IMR-90 (cell line): ENCODE results near the gene CCDC141. TPM values are rescaled to one million over a fixed set of nuclear protein-coding genes. Genes with fewer than 3 reads are reported as not detected.

Experiments
- ATAC-seq: fragments of 200-7000 bp; cut with Tn5 transposase; 2 replicates; pipeline ENCODE4 v1.9.1; 2020; ENCODE audit warnings: low read depth, mild to moderate bottlenecking, moderate library complexity
- BruUV-seq: library from RNA; stranded (reverse); fragments of 400-500 nt; replicated peaks from 2 replicates; lab custom pipeline; 2021; lab: Mats Ljungman, UMichigan
- CTCF ChIA-PET: fragments of 300-600 bp; formaldehyde crosslinking; extraction: SDS; loops from one replicate; lab custom pipeline; 2021; ENCODE audit warnings: antibody characterized with exemption; lab: Yijun Ruan, JAX
- POLR2A ChIA-PET: fragments of 300-600 bp; sonication (Branson Sonifier 250); formaldehyde crosslinking; loops from one replicate; lab custom pipeline; 2022; ENCODE audit warnings: antibody characterized with exemption; ENCODE audit not compliant: unreplicated experiment; lab: Charles Lee
- DNase-seq: peaks from one replicate; pipeline ENCODE4 v3.0.0; 2013
- H2AFZ ChIP-seq: replicated peaks from 2 replicates; pipeline ENCODE3; 2013; ENCODE audit warnings: low read length, mild to moderate bottlenecking; ENCODE audit not compliant: poor library complexity
- H2AK5ac ChIP-seq: 2 replicates; pipeline ENCODE4 v1.6.1; 2013; ENCODE audit warnings: low read depth, low read length, inconsistent platforms
- H2AK9ac ChIP-seq: replicated peaks from 2 replicates; pipeline ENCODE3; 2013; ENCODE audit warnings: mild to moderate bottlenecking, low read depth, low read length, moderate library complexity; ENCODE audit not compliant: poor library complexity
- H2BK120ac ChIP-seq: 2 replicates; pipeline ENCODE4 v1.6.1; 2013; ENCODE audit warnings: low read depth, low read length, inconsistent platforms
- H2BK15ac ChIP-seq: 3 replicates; pipeline ENCODE4 v1.6.1; 2013; ENCODE audit warnings: low read depth, low read length, inconsistent platforms
- H2BK20ac ChIP-seq: 2 replicates; pipeline ENCODE4 v1.6.1; 2013; ENCODE audit warnings: low read depth, mild to moderate bottlenecking, inconsistent platforms, low read length, moderate library complexity
- H2BK5ac ChIP-seq: 2 replicates; pipeline ENCODE4 v1.6.1; 2013; ENCODE audit warnings: mild to moderate bottlenecking, low read depth, low read length, inconsistent platforms; ENCODE audit not compliant: poor library complexity, severe bottlenecking
- H3K14ac ChIP-seq: replicated peaks from 2 replicates; pipeline ENCODE4 v1.6.1; 2013; ENCODE audit warnings: low read depth, low read length, inconsistent platforms
- H3K18ac ChIP-seq: 2 replicates; pipeline ENCODE4 v1.6.1; 2013; ENCODE audit warnings: low read depth, low read length, control low read depth
- H3K23ac ChIP-seq: 2 replicates; pipeline ENCODE4 v1.6.1; 2013; ENCODE audit warnings: low read depth, low read length, inconsistent platforms
- H3K27ac ChIP-seq: 2 replicates; pipeline ENCODE4 v1.5.1; 2013; ENCODE audit warnings: mild to moderate bottlenecking, control low read depth, low read length; ENCODE audit not compliant: insufficient read depth
- H3K27me3 ChIP-seq: 2 replicates; pipeline ENCODE4 v1.6.1; 2013; ENCODE audit warnings: low read length; ENCODE audit not compliant: control insufficient read depth, insufficient read depth
- H3K36me3 ChIP-seq: 2 replicates; pipeline ENCODE4 v1.6.1; 2013; ENCODE audit warnings: low read length, mixed read lengths; ENCODE audit not compliant: control insufficient read depth, insufficient read depth
- H3K4ac ChIP-seq: 2 replicates; pipeline ENCODE4 v1.6.1; 2013; ENCODE audit warnings: low read depth, low read length, inconsistent platforms
- H3K4me1 ChIP-seq: 2 replicates; pipeline ENCODE4 v1.6.1; 2013; ENCODE audit warnings: low read length, mixed read lengths; ENCODE audit not compliant: control insufficient read depth, insufficient read depth
- H3K4me2 ChIP-seq: 2 replicates; pipeline ENCODE4 v1.6.1; 2013; ENCODE audit warnings: low read depth, mild to moderate bottlenecking, control low read depth, low read length, moderate library complexity
- H3K4me3 ChIP-seq: 2 replicates; pipeline ENCODE4 v1.5.1; 2013; ENCODE audit warnings: low read depth, mild to moderate bottlenecking, control low read depth, low read length, moderate library complexity; ENCODE audit not compliant: insufficient read depth
- H3K56ac ChIP-seq: 2 replicates; pipeline ENCODE4 v1.6.1; 2013; ENCODE audit warnings: low read length, inconsistent platforms; ENCODE audit not compliant: insufficient read depth; ENCODE audit errors: extremely low read depth
- H3K79me1 ChIP-seq, 2 experiments: 2 replicates each; pipeline ENCODE4 v1.6.1; 2013; ENCODE audit warnings: low read length in 2 of 2, inconsistent platforms in 1 of 2, low read depth in 1 of 2
- H3K9ac ChIP-seq: 2 replicates; pipeline ENCODE4 v1.6.1; 2013; ENCODE audit warnings: low read depth, low read length, control low read depth
- H3K9me1 ChIP-seq: 2 replicates; pipeline ENCODE4 v1.6.1; 2013; ENCODE audit warnings: low read length, inconsistent platforms; ENCODE audit not compliant: insufficient read depth
- H3K9me3 ChIP-seq: 2 replicates; pipeline ENCODE4 v1.6.1; 2013; ENCODE audit warnings: low read length; ENCODE audit not compliant: control insufficient read depth, insufficient read depth
- H4K20me1 ChIP-seq: 2 replicates; pipeline ENCODE4 v1.6.1; 2013; ENCODE audit warnings: low read length, inconsistent platforms; ENCODE audit not compliant: insufficient read depth
- H4K5ac ChIP-seq: 2 replicates; pipeline ENCODE4 v1.6.1; 2013; ENCODE audit warnings: mild to moderate bottlenecking, low read depth, low read length, control low read depth
- H4K8ac ChIP-seq, 2 experiments: 2 replicates each; pipeline ENCODE4 v1.6.1; 2013; ENCODE audit warnings: low read depth in 2 of 2, low read length in 2 of 2, control low read depth in 1 of 2, inconsistent platforms in 1 of 2
- H4K91ac ChIP-seq: 2 replicates; pipeline ENCODE4 v1.6.1; 2013; ENCODE audit warnings: low read depth, low read length, inconsistent platforms; ENCODE audit not compliant: insufficient read depth
- MAFK ChIP-seq: IDR thresholded peaks from 2 replicates; pipeline ENCODE4 v1.6.1; 2012; ENCODE audit warnings: low read depth, low read length, improper control_type of control experiment
- POLR2A ChIP-seq: IDR thresholded peaks from 2 replicates; pipeline ENCODE4 v1.6.1; 2012; ENCODE audit warnings: mild to moderate bottlenecking, low read depth, low read length
- RCOR1 ChIP-seq: IDR thresholded peaks from 2 replicates; pipeline ENCODE4 v1.6.1; 2012; ENCODE audit warnings: mild to moderate bottlenecking, low read length, improper control_type of control experiment; ENCODE audit not compliant: insufficient replicate concordance
- WGBS, 2 experiments: methylation state at CpG; one replicate each; pipeline versions ENCODE4 v1.1.5 to v1.1.7; 2013; ENCODE audit warnings: missing lambda C conversion rate in 2 of 2; ENCODE audit not compliant: insufficient read length in 1 of 2; ENCODE audit errors: extremely low coverage in 2 of 2; 5-methylcytosine and 5-hydroxymethylcytosine counted together
- dilution Hi-C: fragments of 300-500 bp; cut with HindIII; formaldehyde crosslinking; loops from one replicate; pipeline ENCODE4 v1.14.3; 2018; ENCODE audit warnings: low sequenced_read_pairs; ENCODE audit not compliant: unreplicated experiment
- in situ Hi-C: fragments of 300-500 bp; cut with MboI; formaldehyde crosslinking; loops from 3 replicates; pipeline ENCODE4 v1.14.3; 2019; ENCODE audit warnings: low sequenced_read_pairs, inconsistent platforms, mixed read lengths
- intact Hi-C: fragments of 100-400 bp; cut with micrococcal nuclease; formaldehyde crosslinking; loops from 2 replicates; pipeline ENCODE4 v1.10.0; 2022
- polyA plus RNA-seq, 3 experiments: library from polyadenylated mRNA; depleted of rRNA; stranded (reverse); fragments of >200 nt; gene quantifications; 2 replicates each; pipeline ENCODE4 v1.2.3, GENCODE V29; 2012; ENCODE audit warnings: low replicate concordance in 1 of 3
- total RNA-seq: library from RNA; depleted of rRNA; stranded (reverse); fragments of >200 nt; gene quantifications from 2 replicates; pipeline ENCODE4 v1.2.3, GENCODE V29; 2012

Gene CCDC141
- total and polyA plus RNA-seq, 2 of the 4 experiments (the other 2 are of a cell fraction), result not detected

GRCh38 chr2:178920916-178921513, 128.9 kb downstream of the CCDC141 start:
- no TSS peak for BruUV-seq
- in situ Hi-C loops (no loop called here), intact Hi-C loops (no loop called here), dilution Hi-C loops (no loop called here)
- Histone ChIP-seq H3K36me3 (no peaks in the 10 kb centered on the region), H3K9me1 (no peaks in the 10 kb centered on the region), H4K91ac (no peak overlapping the region), H3K4me1 (no peaks in the 10 kb centered on the region), H3K9ac (no peak overlapping the region), H3K79me1 (no peaks in the 10 kb centered on the region), H2BK20ac (no peak overlapping the region), H3K56ac (no peak overlapping the region), H2BK15ac (no peak overlapping the region), H4K5ac (no peak overlapping the region), H4K20me1 (no peaks in the 10 kb centered on the region), H2AK5ac (no peak overlapping the region), H2BK120ac (no peak overlapping the region), H3K27ac (no peak overlapping the region), H3K14ac (no peak overlapping the region), H4K8ac (no peak overlapping the region), H3K4me3 (no peak overlapping the region), H3K23ac (no peak overlapping the region), H2BK5ac (no peak overlapping the region), H2AK9ac (no peak overlapping the region), H3K18ac (no peak overlapping the region), H3K4me2 (no peak overlapping the region), H3K9me3 (no peaks in the 10 kb centered on the region), H2AFZ (no peak overlapping the region), H3K4ac (no peak overlapping the region), H3K27me3 (peaks cover 2% of the 10 kb centered on the region; the same call in 1 of the 2 replicates)
- ChIA-PET CTCF (no interaction called here), POLR2A (no interaction called here)
- TF ChIP-seq MAFK, result no peak
- TF ChIP-seq RCOR1, result no peak
- no peak for TF ChIP-seq POLR2A
- WGBS, 2 experiments, result 71% methylated on average over 1 of the region's 3 CpGs; no CpG with 5 or more reads in 1 of the 2 experiments
- DNase-seq, result no peak
- ATAC-seq, result no peak
